SK-N-SH (cell line): Measurements from ENCODE around the gene CTSO. TPM values are rescaled to one million over a fixed set of nuclear protein-coding genes. Genes with fewer than 3 reads are reported as not detected.

Source experiments
- CTCF ChIA-PET: fragments of 300-600, 350-600 bp; formaldehyde crosslinking; extraction: SDS; loops from one replicate; lab custom pipeline; 2021; lab: Yijun Ruan, JAX
- POLR2A ChIA-PET: fragments of 350-600 bp; sonication (Branson Sonifier 250); formaldehyde crosslinking; extraction: SDS; loops from one replicate; lab custom pipeline; 2020; ENCODE audit warnings: antibody characterized with exemption, inconsistent platforms; lab: Yijun Ruan, JAX
- DNase-seq: peaks from one replicate; pipeline ENCODE4 v3.0.0; 2012
- H2AFZ ChIP-seq: fragments of 200-600 bp; sonication (generic); 2 replicates; pipeline ENCODE4 v1.8.1; 2016; ENCODE audit warnings: antibody characterized with exemption, mild to moderate bottlenecking, low read depth
- H3F3A ChIP-seq: fragments of 200-600 bp; sonication (generic); replicated peaks from 2 replicates; pipeline ENCODE3; 2016; ENCODE audit warnings: antibody characterized with exemption, mild to moderate bottlenecking; ENCODE audit not compliant: insufficient read depth
- H3K27ac ChIP-seq, 2 experiments: fragments of 200-500 bp in 1 of 2; fragments of 200-600 bp in 1 of 2; sonication (Bioruptor generic) in 1 of 2; sonication (generic), shearing (Covaris generic) in 1 of 2; 2 replicates each; pipeline versions ENCODE4 v1.5.1 to v1.6.1; 2014 to 2016; ENCODE audit warnings: low read depth in 2 of 2, inconsistent platforms in 1 of 2, low read length in 1 of 2, mild to moderate bottlenecking in 1 of 2, mixed read lengths in 1 of 2
- H3K27me3 ChIP-seq: fragments of 200-600 bp; sonication (generic), shearing (Covaris generic); 2 replicates; pipeline ENCODE4 v1.6.1; 2016; ENCODE audit warnings: mixed run types; ENCODE audit not compliant: insufficient read depth
- H3K36me3 ChIP-seq, 2 experiments: fragments of 200-500 bp in 1 of 2; fragments of 200-600 bp in 1 of 2; sonication (Bioruptor generic) in 1 of 2; sonication (generic) in 1 of 2; replicated peaks in 1 of 2; 2 replicates each; pipeline versions ENCODE3 to v1.5.1; 2014 to 2016; ENCODE audit warnings: low read length in 1 of 2, mild to moderate bottlenecking in 1 of 2; ENCODE audit not compliant: insufficient read depth in 2 of 2, control insufficient read depth in 1 of 2
- H3K4me1 ChIP-seq, 2 experiments: fragments of 200-500 bp in 1 of 2; fragments of 200-600 bp in 1 of 2; sonication (Bioruptor generic) in 1 of 2; sonication (generic), shearing (Covaris generic) in 1 of 2; 2 replicates each; pipeline versions ENCODE4 v1.5.1 to v1.6.1; 2014 to 2016; ENCODE audit warnings: low read depth in 1 of 2, low read length in 1 of 2, mixed run types in 1 of 2; ENCODE audit not compliant: insufficient read depth in 2 of 2, control insufficient read depth in 1 of 2
- H3K4me2 ChIP-seq: fragments of 200-600 bp; sonication (generic), shearing (Covaris generic); 2 replicates; pipeline ENCODE4 v1.6.1; 2017; ENCODE audit warnings: mixed run types
- H3K4me3 ChIP-seq, 2 experiments: fragments of 200-500 bp in 1 of 2; fragments of 200-600 bp in 1 of 2; sonication (Bioruptor generic) in 1 of 2; sonication (generic), shearing (Covaris generic) in 1 of 2; 2 replicates each; pipeline versions ENCODE4 v1.5.1 to v1.8.1; 2014 to 2016; ENCODE audit warnings: low read depth in 2 of 2, inconsistent platforms in 1 of 2, low read length in 1 of 2, mild to moderate bottlenecking in 1 of 2, mixed read lengths in 1 of 2, moderate library complexity in 1 of 2
- H3K79me2 ChIP-seq: fragments of 200-600 bp; sonication (generic); 2 replicates; pipeline ENCODE4 v1.8.1; 2017; ENCODE audit warnings: mild to moderate bottlenecking; ENCODE audit not compliant: insufficient read depth
- H3K9ac ChIP-seq: fragments of 200-600 bp; sonication (generic); 2 replicates; pipeline ENCODE4 v1.6.1; 2017; ENCODE audit warnings: mixed run types
- H3K9me2 ChIP-seq: fragments of 200-600 bp; sonication (generic); 2 replicates; pipeline ENCODE4 v1.6.1; 2017; ENCODE audit warnings: mixed run types
- H3K9me3 ChIP-seq: fragments of 200-600 bp; sonication (generic); 2 replicates; pipeline ENCODE4 v1.6.1; 2017; ENCODE audit warnings: mixed run types, mild to moderate bottlenecking, moderate library complexity
- H4K20me1 ChIP-seq: fragments of 200-600 bp; sonication (generic); 2 replicates; pipeline ENCODE4 v1.6.1; 2017; ENCODE audit warnings: mild to moderate bottlenecking, mixed run types; ENCODE audit not compliant: insufficient read depth
- CHD2 ChIP-seq: fragments of 150-350 bp; IDR thresholded peaks from 2 replicates; pipeline ENCODE4 v1.6.1; 2018; ENCODE audit warnings: low read length; ENCODE audit not compliant: partially characterized antibody
- CTCF ChIP-seq: fragments of 200-600 bp; sonication (generic); IDR thresholded peaks from 2 replicates; pipeline ENCODE4 v1.6.1; 2017; ENCODE audit warnings: antibody characterized with exemption, mild to moderate bottlenecking, moderate library complexity
- EP300 ChIP-seq, 2 experiments: IDR thresholded peaks; 2 replicates each; pipeline versions ENCODE4 v1.4.0 to v1.6.1; 2012; ENCODE audit warnings: borderline replicate concordance in 1 of 2, low read depth in 1 of 2, low read length in 1 of 2
- EZH2phosphoT487 ChIP-seq: fragments of 200-600 bp; sonication (generic); IDR thresholded peaks from 2 replicates; pipeline ENCODE4 v1.6.1; 2017; ENCODE audit warnings: low read depth, mixed run types, mild to moderate bottlenecking, antibody characterized with exemption, moderate library complexity, borderline replicate concordance
- GATA2 ChIP-seq: sonication (generic); formaldehyde crosslinking; IDR thresholded peaks from 2 replicates; pipeline ENCODE4 v1.5.0; 2020; ENCODE audit warnings: mild to moderate bottlenecking, missing genetic modification reagents
- MXI1 ChIP-seq: IDR thresholded peaks from 2 replicates; pipeline ENCODE4 v1.6.1; 2012; ENCODE audit warnings: mild to moderate bottlenecking, low read depth, low read length, improper control_type of control experiment
- NFIC ChIP-seq: IDR thresholded peaks from 2 replicates; pipeline ENCODE4 v1.4.0; 2012; ENCODE audit warnings: borderline replicate concordance
- NRF1 ChIP-seq: IDR thresholded peaks from 2 replicates; pipeline ENCODE4 v1.6.1; 2012; ENCODE audit warnings: low read depth, mild to moderate bottlenecking, low read length
- RAD21 ChIP-seq: IDR thresholded peaks from 2 replicates; pipeline ENCODE4 v1.6.1; 2012; ENCODE audit warnings: mild to moderate bottlenecking, low read length
- RCOR1 ChIP-seq: fragments of 150-350 bp; IDR thresholded peaks from 2 replicates; pipeline ENCODE4 v1.6.1; 2017; ENCODE audit warnings: antibody characterized with exemption, low read length
- SIN3A ChIP-seq: IDR thresholded peaks from 2 replicates; pipeline ENCODE4 v1.6.1; 2012; ENCODE audit warnings: low read depth, mild to moderate bottlenecking, low read length, moderate library complexity, borderline replicate concordance
- TCF12 ChIP-seq: IDR thresholded peaks from 2 replicates; pipeline ENCODE4 v1.4.0; 2012
- TEAD4 ChIP-seq: IDR thresholded peaks from 2 replicates; pipeline ENCODE4 v1.4.0; 2012; ENCODE audit warnings: mild to moderate bottlenecking, borderline replicate concordance; ENCODE audit not compliant: insufficient read depth
- WGBS: methylation state at CpG from one replicate; pipeline ENCODE4 v1.1.6; 2017; ENCODE audit warnings: low lambda C conversion rate; 5-methylcytosine and 5-hydroxymethylcytosine counted together
- polyA plus RNA-seq, 3 experiments: library from polyadenylated mRNA; depleted of rRNA; stranded (reverse); fragments of >200 nt; gene quantifications; 2 replicates each; pipeline ENCODE4 v1.2.3, GENCODE V29; 2012
- TF ChIP-seq, protein P1 (sequence below): fragments of 150-350 bp; IDR thresholded peaks from 2 replicates; pipeline ENCODE4 v1.6.1; 2016; ENCODE audit warnings: mild to moderate bottlenecking, low read depth, low read length
- TF ChIP-seq, protein P2 (sequence below): IDR thresholded peaks from 2 replicates; pipeline ENCODE4 v1.4.0; 2012; ENCODE audit warnings: low read depth
- TF ChIP-seq, protein P3 (sequence below): IDR thresholded peaks from 2 replicates; pipeline ENCODE4; 2012

Gene CTSO
- polyA plus RNA-seq, 1 of the 3 experiments (the other 2 are of a cell fraction): 3.3 TPM

GRCh38 chr4:155908187-155909139, 45.2 kb downstream of the CTSO start:
- H2AFZ ChIP-seq: no peak overlapping the region
- CTCF ChIA-PET: no interaction called here

DNA sequence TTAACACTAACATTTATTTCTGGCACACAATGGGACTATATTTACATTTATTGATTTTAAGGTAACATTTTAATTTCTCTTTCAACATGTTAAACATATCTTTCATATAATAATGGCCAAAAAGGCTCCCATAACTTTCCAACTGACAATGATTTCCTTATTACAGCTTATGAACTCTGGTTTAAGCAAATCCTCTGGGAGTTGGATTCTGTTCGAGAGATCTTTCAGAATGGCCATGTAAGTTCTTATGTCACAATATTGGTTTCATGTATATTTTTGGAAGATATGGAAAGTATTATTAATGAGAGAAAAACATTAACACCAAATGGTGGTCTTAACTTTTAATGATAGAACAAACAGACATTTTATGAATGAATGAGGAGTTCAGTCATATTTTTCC, 46.1 kb downstream of the CTSO start:
- Histone ChIP-seq H3F3A (no peaks in the 10 kb centered on the region), H3K79me2 (no peaks in the 10 kb centered on the region), H3K9me2 (no peaks in the 10 kb centered on the region), H3K4me3 (no peak overlapping the region), H3K27me3 (no peaks in the 10 kb centered on the region), H4K20me1 (no peaks in the 10 kb centered on the region), H3K27ac (no peak overlapping the region; a peak in 1 of 4 replicates), H3K9me3 (no peaks in the 10 kb centered on the region), H3K9ac (no peak overlapping the region), H3K36me3 (no peaks in the 10 kb centered on the region), H3K4me1 (peaks cover 0 to 5% of the 10 kb centered on the region in 2 experiments; a peak in 1 of 4 replicates), H3K4me2 (no peak overlapping the region), H2AFZ (0 out of 2 replicates have a peak overlapping the region, but pooled peaks have one; percentile 4)
- TF ChIP-seq EP300 (IDR thresholded peaks at IDR 0.05; ENCODE audit: borderline replicate concordance in 1 of 2, low read depth in 1 of 2, low read length in 1 of 2) (no peak), NRF1 (no peak), GATA2 (CRISPR knock-in tag) (no peak), CTCF (no peak), CHD2 (no peak)
- TF ChIP-seq, protein P1, sequence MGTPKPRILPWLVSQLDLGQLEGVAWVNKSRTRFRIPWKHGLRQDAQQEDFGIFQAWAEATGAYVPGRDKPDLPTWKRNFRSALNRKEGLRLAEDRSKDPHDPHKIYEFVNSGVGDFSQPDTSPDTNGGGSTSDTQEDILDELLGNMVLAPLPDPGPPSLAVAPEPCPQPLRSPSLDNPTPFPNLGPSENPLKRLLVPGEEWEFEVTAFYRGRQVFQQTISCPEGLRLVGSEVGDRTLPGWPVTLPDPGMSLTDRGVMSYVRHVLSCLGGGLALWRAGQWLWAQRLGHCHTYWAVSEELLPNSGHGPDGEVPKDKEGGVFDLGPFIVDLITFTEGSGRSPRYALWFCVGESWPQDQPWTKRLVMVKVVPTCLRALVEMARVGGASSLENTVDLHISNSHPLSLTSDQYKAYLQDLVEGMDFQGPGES: no peak
- 58% methylated on average over 1 of the region's 1 CpG for WGBS
- POLR2A ChIA-PET: no interaction called here
- DNase-seq: no peak
- CTCF ChIA-PET: no interaction called here

More at GRCh38 chr4:155908187-155909139, 45.2 kb downstream of the CTSO start:
- no peaks in the 10 kb centered on the region for H4K20me1 ChIP-seq
- H3F3A ChIP-seq: no peaks in the 10 kb centered on the region
- H3K9me2 ChIP-seq: no peaks in the 10 kb centered on the region
- DNase-seq: no peak
- H3K9me3 ChIP-seq: no peaks in the 10 kb centered on the region
- POLR2A ChIA-PET: no interaction called here
- H3K36me3 ChIP-seq: no peaks in the 10 kb centered on the region
- H3K9ac ChIP-seq: no peak overlapping the region
- WGBS: 63% methylated on average over 4 of the region's 4 CpGs
- no peaks in the 10 kb centered on the region for H3K27me3 ChIP-seq
- no peak overlapping the region for H3K27ac ChIP-seq
- H3K4me2 ChIP-seq: no peak overlapping the region
- TF ChIP-seq SIN3A: no peak
- TF ChIP-seq TCF12: no peak
- TF ChIP-seq EZH2phosphoT487: no peak
- TF ChIP-seq TEAD4: no peak
- no peak for TF ChIP-seq NFIC
- no peak for TF ChIP-seq CTCF
- no peak for TF ChIP-seq CHD2
- TF ChIP-seq, protein P2, sequence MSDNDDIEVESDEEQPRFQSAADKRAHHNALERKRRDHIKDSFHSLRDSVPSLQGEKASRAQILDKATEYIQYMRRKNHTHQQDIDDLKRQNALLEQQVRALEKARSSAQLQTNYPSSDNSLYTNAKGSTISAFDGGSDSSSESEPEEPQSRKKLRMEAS: no peak
- no peak for TF ChIP-seq NRF1
- TF ChIP-seq RAD21: no peak
- no peak for TF ChIP-seq RCOR1
- no peak for TF ChIP-seq MXI1
- TF ChIP-seq, protein P3, sequence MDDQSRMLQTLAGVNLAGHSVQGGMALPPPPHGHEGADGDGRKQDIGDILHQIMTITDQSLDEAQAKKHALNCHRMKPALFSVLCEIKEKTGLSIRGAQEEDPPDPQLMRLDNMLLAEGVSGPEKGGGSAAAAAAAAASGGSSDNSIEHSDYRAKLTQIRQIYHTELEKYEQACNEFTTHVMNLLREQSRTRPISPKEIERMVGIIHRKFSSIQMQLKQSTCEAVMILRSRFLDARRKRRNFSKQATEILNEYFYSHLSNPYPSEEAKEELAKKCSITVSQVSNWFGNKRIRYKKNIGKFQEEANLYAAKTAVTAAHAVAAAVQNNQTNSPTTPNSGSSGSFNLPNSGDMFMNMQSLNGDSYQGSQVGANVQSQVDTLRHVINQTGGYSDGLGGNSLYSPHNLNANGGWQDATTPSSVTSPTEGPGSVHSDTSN: no peak
- H3K4me3 ChIP-seq: no peak overlapping the region
- H3K4me1 ChIP-seq: peaks cover 0 to 5% of the 10 kb centered on the region in 2 experiments; a peak in 1 of 4 replicates
- no peaks in the 10 kb centered on the region for H3K79me2 ChIP-seq
